Body of pancreas (tissue), 4 donors: ENCODE measurements around the gene SSR1. TPM values are rescaled to one million over a fixed set of nuclear protein-coding genes. Genes with fewer than 3 reads are reported as not detected.
"Not testable (repeated sequence)": the region's sequence is repeated elsewhere in the genome, so short reads cannot be mapped to it uniquely, and the experiment has no call there.

ENCODE experiments used
- ATAC-seq: fragments of 150-250 bp; one replicate; pipeline ENCODE4 v1.9.1; 2016
- DNase-seq, 4 donors: peaks; one replicate each; pipeline ENCODE4 v3.0.0-alpha.2; 2019
- H3K27ac ChIP-seq, 4 donors: fragments of 200-600 bp; sonication (generic); 1 replicate in 3 of 4; 2 replicates in 1 of 4; pipeline versions ENCODE4 v1.5.1 to v1.6.1; 2016 to 2019; ENCODE audit warnings: mild to moderate bottlenecking in 1 of 4, mixed read lengths in 1 of 4, moderate library complexity in 1 of 4
- H3K27me3 ChIP-seq, 2 donors: fragments of 200-600 bp; sonication (generic); one replicate each; pipeline ENCODE4 v1.6.0; 2016; ENCODE audit warnings: mild to moderate bottlenecking in 1 of 2
- H3K36me3 ChIP-seq, 2 donors: fragments of 200-600 bp; sonication (generic); replicated peaks in 1 of 2; 2 replicates each; pipeline ENCODE4 v1.5.1; 2016; ENCODE audit warnings: low read depth in 2 of 2; ENCODE audit not compliant: insufficient read depth in 1 of 2
- H3K4me1 ChIP-seq: fragments of 200-600 bp; sonication (generic); one replicate; pipeline ENCODE4 v1.6.0; 2016
- H3K4me3 ChIP-seq, 2 donors: fragments of 200-600 bp; sonication (generic); 1 replicate in 1 of 2; 2 replicates in 1 of 2; pipeline ENCODE4 v1.5.1; 2016 to 2019
- H3K9me3 ChIP-seq, 3 donors: fragments of 200-600 bp; sonication (generic); 1 replicate in 2 of 3; 2 replicates in 1 of 3; pipeline ENCODE4 v1.5.1; 2016
- POLR2A ChIP-seq, 3 donors: fragments of 450-650 bp; IDR thresholded peaks; one replicate each; pipeline ENCODE4 v1.6.1; 2016; ENCODE audit warnings: antibody characterized with exemption in 3 of 3, mild to moderate bottlenecking in 2 of 3
- WGBS, 2 donors: methylation state at CpG; one replicate each; pipeline ENCODE4 v1.1.5; 2017; 5-methylcytosine and 5-hydroxymethylcytosine counted together
- intact Hi-C: fragments of 100-400 bp; cut with DNase I; formaldehyde crosslinking; loops from one replicate; pipeline ENCODE4 v1.15.1; 2023
- total RNA-seq, 2 donors: library from RNA; depleted of rRNA; stranded (reverse); fragments of >200 nt; gene quantifications; one replicate each; pipeline ENCODE4 v1.1.0, GENCODE V29; 2016
- TF ChIP-seq, protein P1 (sequence below), 7 experiments: fragments of 450-650 bp in 4 of 7; fragments of 200-600 bp in 3 of 7; sonication (generic) in 3 of 7; IDR thresholded peaks; one replicate each; pipeline ENCODE4 v1.5.1; 2016 to 2019; ENCODE audit warnings: antibody characterized with exemption in 7 of 7

SSR1 gene
- total RNA-seq: 10 to 100 TPM; 50.1 TPM

- Histone ChIP-seq H3K4me3 (peak within 1 kb of the TSS; percentile 87 to 96), H3K27ac (peak within 1 kb of the TSS; percentile 92 to 99 (median 94)), H3K36me3 (peaks cover 0 to 6% of the 10 kb centered on the region in 2 donors), H3K27me3 (no peaks in the 10 kb centered on the region), H3K4me1 (peaks cover 31% of the 10 kb centered on the region), H3K9me3 (no peaks in the 10 kb centered on the region)
- 0% methylated on average over 31 to 76 of the region's 83 CpGs for WGBS, 2 donors
- DNase-seq: peak; percentile 98
- peak; percentile 88 to 96 (median 95) for TF ChIP-seq POLR2A (IDR thresholded peaks at IDR 0.05)
- TF ChIP-seq, protein P1, sequence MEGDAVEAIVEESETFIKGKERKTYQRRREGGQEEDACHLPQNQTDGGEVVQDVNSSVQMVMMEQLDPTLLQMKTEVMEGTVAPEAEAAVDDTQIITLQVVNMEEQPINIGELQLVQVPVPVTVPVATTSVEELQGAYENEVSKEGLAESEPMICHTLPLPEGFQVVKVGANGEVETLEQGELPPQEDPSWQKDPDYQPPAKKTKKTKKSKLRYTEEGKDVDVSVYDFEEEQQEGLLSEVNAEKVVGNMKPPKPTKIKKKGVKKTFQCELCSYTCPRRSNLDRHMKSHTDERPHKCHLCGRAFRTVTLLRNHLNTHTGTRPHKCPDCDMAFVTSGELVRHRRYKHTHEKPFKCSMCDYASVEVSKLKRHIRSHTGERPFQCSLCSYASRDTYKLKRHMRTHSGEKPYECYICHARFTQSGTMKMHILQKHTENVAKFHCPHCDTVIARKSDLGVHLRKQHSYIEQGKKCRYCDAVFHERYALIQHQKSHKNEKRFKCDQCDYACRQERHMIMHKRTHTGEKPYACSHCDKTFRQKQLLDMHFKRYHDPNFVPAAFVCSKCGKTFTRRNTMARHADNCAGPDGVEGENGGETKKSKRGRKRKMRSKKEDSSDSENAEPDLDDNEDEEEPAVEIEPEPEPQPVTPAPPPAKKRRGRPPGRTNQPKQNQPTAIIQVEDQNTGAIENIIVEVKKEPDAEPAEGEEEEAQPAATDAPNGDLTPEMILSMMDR (IDR thresholded peaks at IDR 0.05): no peak
- intact Hi-C loops: no loop called here
- peak; percentile 99 for ATAC-seq
Measured at GRCh38 chr6:7312616-7313504, at the start of gene SSR1. SSR1 (minus strand) TSS chr6:7313199; CDS start chr6:7313120, 79 bp downstream.

GRCh38 chr6:7351916-7352315 lies 38.9 kb upstream of the SSR1 start:
- intact Hi-C loops, H3K36me3 ChIP-seq, H3K4me3 ChIP-seq, H3K9me3 ChIP-seq, DNase-seq, H3K4me1 ChIP-seq, ATAC-seq, H3K27me3 ChIP-seq, H3K27ac ChIP-seq: not testable (repeated sequence)
- WGBS, 2 donors: 47 to 49% methylated on average over 3 of the region's 3 CpGs

- 85 to 95% methylated on average over 1 of the region's 1 CpG for WGBS, 2 donors
- intact Hi-C loops, H3K27me3 ChIP-seq, H3K4me1 ChIP-seq, DNase-seq, H3K27ac ChIP-seq, H3K36me3 ChIP-seq, H3K4me3 ChIP-seq, ATAC-seq, H3K9me3 ChIP-seq: not testable (repeated sequence)
Measured at GRCh38 chr6:7350591-7350990, 37.6 kb upstream of the SSR1 start.

DNA sequence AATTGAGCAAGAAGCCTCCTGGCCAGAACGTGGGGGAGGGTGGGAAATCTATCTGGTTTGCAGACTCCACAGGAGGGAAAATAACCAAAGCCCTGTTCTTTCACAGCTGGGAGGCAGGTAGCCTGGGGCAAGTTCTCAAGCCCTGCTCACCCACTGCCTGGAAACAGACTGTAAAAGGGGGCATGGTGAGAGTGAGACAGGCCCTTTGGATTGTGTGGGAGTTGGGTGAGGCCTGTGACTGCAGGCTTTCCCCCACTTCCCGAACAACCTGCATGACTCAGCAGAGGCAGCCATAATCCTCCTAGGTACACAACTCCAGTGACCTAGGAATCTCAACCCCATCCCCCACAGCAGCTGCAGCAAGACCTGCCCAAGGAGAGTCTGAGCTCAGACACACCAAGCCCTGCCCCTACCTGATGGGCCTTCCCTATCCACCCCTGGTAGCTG lies 34.6 kb upstream of the SSR1 start:
- intact Hi-C loops, DNase-seq, H3K4me1 ChIP-seq: not testable (repeated sequence)

DNA sequence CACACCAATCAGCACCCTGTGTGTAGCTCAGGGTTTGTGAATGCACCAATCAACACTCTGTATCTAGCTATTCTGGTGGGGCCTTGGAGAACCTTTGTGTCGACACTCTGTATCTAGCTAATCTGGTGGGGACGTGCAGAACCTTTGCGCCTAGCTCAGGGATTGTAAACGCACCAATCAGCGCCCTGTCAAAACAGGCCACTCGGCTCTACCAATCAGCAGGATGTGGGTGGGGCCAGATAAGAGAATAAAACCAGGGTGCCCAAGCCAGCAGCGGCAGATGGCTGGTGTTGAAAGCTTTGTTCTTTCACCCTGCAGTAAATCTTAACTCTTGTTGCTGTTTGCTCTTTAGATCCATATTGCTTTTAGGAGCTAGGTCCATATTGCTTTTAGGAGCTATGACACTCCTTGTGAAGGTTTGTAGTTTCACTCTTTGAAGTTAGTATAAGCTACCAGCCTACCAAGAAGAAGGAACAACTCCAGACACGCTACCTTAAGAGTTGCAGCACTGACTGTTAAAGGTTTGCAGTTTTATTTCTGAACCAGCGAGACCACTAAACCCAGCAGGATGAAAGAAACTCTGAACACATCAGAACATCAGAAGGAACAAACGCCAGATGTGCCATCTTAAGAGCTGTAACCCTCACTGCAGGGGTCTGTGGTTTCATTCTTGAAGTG lies 31.9 kb upstream of the SSR1 start:
- DNase-seq, H3K27ac ChIP-seq, H3K36me3 ChIP-seq, intact Hi-C loops, ATAC-seq, H3K9me3 ChIP-seq, H3K27me3 ChIP-seq, H3K4me1 ChIP-seq, H3K4me3 ChIP-seq: not testable (repeated sequence)
- WGBS, 2 donors: 87 to 89% methylated on average over 10 of the region's 10 CpGs

More for the DNA sequence above, 34.6 kb upstream of the SSR1 start:
- WGBS, 2 donors: 46 to 60% methylated on average over 2 of the region's 2 CpGs
- H3K27me3 ChIP-seq, H3K36me3 ChIP-seq, H3K27ac ChIP-seq, H3K9me3 ChIP-seq, ATAC-seq, H3K4me3 ChIP-seq: not testable (repeated sequence)

DNA sequence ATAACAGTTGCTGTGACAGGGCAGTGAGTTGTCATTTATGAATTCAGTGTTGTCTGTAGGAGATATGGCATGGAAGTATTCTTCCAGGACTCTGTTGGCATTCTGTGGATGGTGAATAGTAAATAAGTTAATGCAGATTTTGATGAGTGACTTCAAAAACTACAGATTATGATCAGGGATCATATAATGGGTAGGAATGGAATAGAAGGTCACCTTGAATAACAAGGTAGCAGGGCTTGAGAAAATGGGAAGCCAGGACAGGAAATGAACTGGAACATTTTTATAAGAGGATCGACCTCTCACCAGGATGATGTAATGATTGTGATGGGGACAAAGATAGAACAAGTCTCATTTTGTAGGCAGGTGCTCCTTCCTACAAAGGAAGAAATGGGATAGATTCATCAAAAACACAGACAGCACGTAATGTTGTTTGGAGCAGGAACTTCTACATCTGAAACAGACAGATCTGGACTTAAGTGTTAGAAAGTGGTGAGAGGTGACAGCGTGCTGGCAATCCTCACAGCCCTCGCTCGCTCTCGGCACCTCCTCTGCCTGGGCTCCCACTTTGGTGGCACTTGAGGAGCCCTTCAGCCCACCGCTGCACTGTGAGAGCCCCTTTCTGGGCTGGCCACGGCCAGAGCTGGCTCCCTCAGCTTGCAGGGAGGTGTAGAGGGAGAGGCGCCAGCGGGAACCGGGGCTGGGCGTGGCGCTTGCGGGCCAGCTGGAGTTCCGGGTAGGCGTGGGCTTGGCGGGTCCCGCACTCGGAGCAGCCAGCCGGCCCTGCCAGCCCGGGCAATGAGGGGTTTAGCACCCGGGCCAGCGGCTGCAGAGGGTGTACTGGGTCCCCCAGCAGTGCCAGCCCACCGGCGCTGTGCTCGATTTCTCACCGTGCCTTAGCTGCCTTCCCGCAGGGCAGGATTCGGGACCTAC lies 30.8 kb upstream of the SSR1 start:
- H3K27me3 ChIP-seq: no peaks in the 10 kb centered on the region
- no peak overlapping the region for H3K27ac ChIP-seq
- 88 to 91% methylated on average over 8 to 24 of the region's 29 CpGs for WGBS, 2 donors
- no peaks in the 10 kb centered on the region for H3K36me3 ChIP-seq
- H3K9me3 ChIP-seq: no peaks in the 10 kb centered on the region
- no peak for ATAC-seq
- intact Hi-C loops: no loop called here
- TF ChIP-seq, protein P1 (IDR thresholded peaks at IDR 0.05): no peak
- no peak for TF ChIP-seq POLR2A (IDR thresholded peaks at IDR 0.05)
- peak in 1 of 4 donors; percentile 18 for DNase-seq
- H3K4me3 ChIP-seq: no peak overlapping the region
- H3K4me1 ChIP-seq: no peaks in the 10 kb centered on the region
